ENCODE results near the gene STK39. TPM values are rescaled to one million over a fixed set of nuclear protein-coding genes. Genes with fewer than 3 reads are reported as not detected.

Gene STK39
- total RNA-seq, 1 donor from 2014 or later: 46.0 TPM

- no peak overlapping the region for H3K4me3 ChIP-seq (ENCODE audit: low read depth, low read length)
- TF ChIP-seq CTCF (conservative IDR thresholded peaks at IDR 0.05; ENCODE audit: low read depth, low read length): no peak
- DNase-seq (ENCODE audit: low read depth): no peak
Measured at GRCh38 chr2:168114619-168115018, 132.8 kb downstream of the STK39 start.

- DNase-seq (ENCODE audit: low read depth): no peak
- no peak for TF ChIP-seq CTCF (conservative IDR thresholded peaks at IDR 0.05; ENCODE audit: low read depth, low read length)
- H3K4me3 ChIP-seq (ENCODE audit: low read depth, low read length): no peak overlapping the region
Measured at GRCh38 chr2:168114040-168114439, 133.4 kb downstream of the STK39 start.

- TF ChIP-seq CTCF (conservative IDR thresholded peaks at IDR 0.05; ENCODE audit: low read depth, low read length): no peak
- DNase-seq (ENCODE audit: low read depth): no peak
- H3K4me3 ChIP-seq (ENCODE audit: low read depth, low read length): no peak overlapping the region
Measured at GRCh38 chr2:168107322-168107721, 140.1 kb downstream of the STK39 start.

GRCh38 chr2:168105127-168105683 lies 142.2 kb downstream of the STK39 start:
- DNase-seq (ENCODE audit: low read depth): no peak
- H3K4me3 ChIP-seq (ENCODE audit: low read depth, low read length): no peak overlapping the region
- no peak for TF ChIP-seq CTCF (conservative IDR thresholded peaks at IDR 0.05; ENCODE audit: low read depth, low read length)

- DNase-seq (ENCODE audit: low read depth): peak; percentile 78
- H3K4me3 ChIP-seq (ENCODE audit: low read depth, low read length): no peak overlapping the region
- TF ChIP-seq CTCF (conservative IDR thresholded peaks at IDR 0.05; ENCODE audit: low read depth, low read length): no peak
Measured at GRCh38 chr2:168097431-168097830, 150.0 kb downstream of the STK39 start.

GRCh38 chr2:168096158-168096557 lies 151.2 kb downstream of the STK39 start:
- no peak overlapping the region for H3K4me3 ChIP-seq (ENCODE audit: low read depth, low read length)
- DNase-seq (ENCODE audit: low read depth): no peak
- no peak for TF ChIP-seq CTCF (conservative IDR thresholded peaks at IDR 0.05; ENCODE audit: low read depth, low read length)

- no peak overlapping the region for H3K4me3 ChIP-seq (ENCODE audit: low read depth, low read length)
- no peak for DNase-seq (ENCODE audit: low read depth)
- TF ChIP-seq CTCF (conservative IDR thresholded peaks at IDR 0.05; ENCODE audit: low read depth, low read length): no peak
Measured at GRCh38 chr2:168091986-168092385, 155.4 kb downstream of the STK39 start.
